Mesodermal cell (in vitro differentiated cells): ENCODE data around the gene ITPR1.

ENCODE experiments used
- H3K27ac ChIP-seq: 2 replicates; pipeline ENCODE4 v1.7.0; 2013; ENCODE audit warnings: mild to moderate bottlenecking, low read depth, low read length, moderate library complexity; ENCODE audit not compliant: severe bottlenecking
- H3K36me3 ChIP-seq: 2 replicates; pipeline ENCODE4 v1.7.1; 2013; ENCODE audit warnings: mild to moderate bottlenecking, low read length, moderate library complexity; ENCODE audit not compliant: control insufficient read depth, insufficient read depth
- H3K4me1 ChIP-seq: one replicate; pipeline ENCODE4 v1.7.1; 2013; ENCODE audit warnings: mild to moderate bottlenecking, low read length; ENCODE audit not compliant: insufficient read depth, control insufficient read depth, poor library complexity, severe bottlenecking
- H3K4me3 ChIP-seq: 2 replicates; pipeline ENCODE4 v1.7.0; 2013; ENCODE audit warnings: low read length, control low read depth, mild to moderate bottlenecking; ENCODE audit not compliant: insufficient read depth, poor library complexity, severe bottlenecking; ENCODE audit errors: extremely low read depth
- H3K9me3 ChIP-seq: 2 replicates; pipeline ENCODE4 v1.7.1; 2013; ENCODE audit warnings: mild to moderate bottlenecking, low read length, moderate library complexity; ENCODE audit not compliant: control insufficient read depth
- WGBS, 2 experiments: methylation state at CpG; one replicate each; pipeline ENCODE4 v1.1.5; 2013; ENCODE audit warnings: missing lambda C conversion rate in 2 of 2; ENCODE audit not compliant: insufficient coverage in 2 of 2; 5-methylcytosine and 5-hydroxymethylcytosine counted together

The ITPR1 gene

DNA sequence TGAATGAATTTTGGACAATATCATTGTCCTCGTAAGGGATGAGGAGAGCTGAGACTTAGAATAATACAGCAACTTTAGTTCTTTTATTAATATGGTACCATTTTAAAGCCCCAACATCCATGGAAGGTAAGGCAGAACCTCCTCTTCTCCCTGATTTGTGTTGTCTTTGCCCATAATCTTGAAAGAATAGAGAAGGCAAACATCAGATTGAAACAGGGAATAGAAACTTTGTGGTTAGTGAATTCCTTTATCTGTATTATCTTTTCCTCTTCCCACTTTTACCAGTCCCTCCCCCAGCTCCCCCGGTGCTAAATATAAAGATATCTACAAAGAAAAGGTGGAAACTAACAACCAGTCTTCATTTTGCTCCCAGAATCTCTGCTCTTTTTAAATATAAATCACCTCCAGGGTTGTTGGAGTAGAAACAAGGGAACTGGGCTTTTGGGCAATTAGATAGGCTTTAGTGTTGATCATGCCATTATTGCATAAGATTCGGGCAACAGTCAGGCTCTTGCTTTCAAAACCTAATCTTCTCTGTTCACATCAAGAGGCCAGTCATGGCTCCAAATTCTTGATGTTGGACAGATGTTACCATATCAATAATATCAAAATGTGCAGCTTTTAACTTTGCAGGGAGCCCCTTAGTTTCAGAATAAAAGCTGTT, 32.5 kb downstream of the ITPR1 start:
- H3K4me3 ChIP-seq, result no peak overlapping the region
- H3K36me3 ChIP-seq, result no peaks in the 10 kb centered on the region
- 83% methylated on average over 1 of the region's 3 CpGs; no CpG with 5 or more reads in 1 of the 2 experiments for WGBS, 2 experiments
- no peaks in the 10 kb centered on the region for H3K4me1 ChIP-seq
- H3K9me3 ChIP-seq, result no peaks in the 10 kb centered on the region
- H3K27ac ChIP-seq, result no peak overlapping the region

DNA sequence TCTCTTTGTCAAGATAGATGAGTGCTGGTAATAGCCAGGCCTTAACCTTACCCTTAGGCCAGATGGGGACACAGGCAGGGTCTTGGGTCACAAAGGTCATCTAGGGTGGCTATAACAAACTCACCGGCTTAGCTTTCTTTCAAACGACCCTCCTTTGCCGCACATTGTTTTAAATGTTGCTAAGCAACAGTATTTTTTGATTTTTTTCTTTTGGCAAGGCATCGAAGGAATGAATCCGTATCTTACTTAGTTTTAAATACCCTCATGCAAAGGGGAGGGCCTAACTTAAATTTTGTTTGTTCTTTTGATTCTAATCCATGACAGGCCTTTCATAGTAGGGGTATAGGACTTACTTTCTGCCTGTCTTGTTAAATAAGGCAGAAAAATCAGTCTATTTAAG, 35.2 kb downstream of the ITPR1 start:
- H3K9me3 ChIP-seq, result no peaks in the 10 kb centered on the region
- no peaks in the 10 kb centered on the region for H3K36me3 ChIP-seq
- H3K27ac ChIP-seq, result no peak overlapping the region
- WGBS, 2 experiments, result 61 to 80% methylated on average over 1 to 2 of the region's 5 CpGs
- H3K4me3 ChIP-seq, result no peak overlapping the region
- H3K4me1 ChIP-seq, result peaks cover 18% of the 10 kb centered on the region

DNA sequence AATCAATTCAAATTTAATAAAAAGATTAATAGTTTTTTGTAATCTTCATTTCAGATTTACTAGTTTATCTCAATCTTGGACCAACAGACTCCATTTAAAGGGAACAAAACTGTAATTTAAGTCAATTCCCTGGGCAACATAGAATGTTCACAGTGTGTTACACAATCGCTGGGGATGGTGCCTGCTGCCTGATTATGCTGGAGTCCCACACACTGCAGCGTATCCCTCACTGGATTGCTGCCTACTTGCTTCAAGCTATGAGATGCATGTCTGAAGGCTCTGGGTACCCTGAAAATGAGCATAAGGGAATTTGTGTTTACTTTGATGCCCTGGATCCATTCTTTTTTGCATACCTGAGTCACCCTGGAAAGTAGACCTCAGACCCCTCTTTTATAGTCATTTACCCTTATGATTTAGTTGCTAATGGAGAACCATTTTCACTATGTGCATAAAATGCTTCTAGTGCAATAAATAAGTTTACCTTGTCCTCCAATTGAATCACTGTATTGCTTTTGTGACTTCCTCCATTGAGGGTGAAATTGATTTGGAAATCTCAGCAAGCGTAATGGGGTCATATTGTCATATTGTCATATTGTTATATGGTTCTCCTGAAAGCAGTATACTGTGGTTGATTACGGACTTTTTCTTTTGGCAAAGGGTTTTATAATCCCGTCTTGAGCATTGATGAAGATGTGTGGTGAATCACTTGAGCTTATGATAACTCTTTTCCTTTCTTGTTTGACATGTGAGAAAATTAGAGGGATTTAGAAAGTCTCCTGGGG, 35.9 kb downstream of the ITPR1 start:
- H3K4me3 ChIP-seq, result no peak overlapping the region

DNA sequence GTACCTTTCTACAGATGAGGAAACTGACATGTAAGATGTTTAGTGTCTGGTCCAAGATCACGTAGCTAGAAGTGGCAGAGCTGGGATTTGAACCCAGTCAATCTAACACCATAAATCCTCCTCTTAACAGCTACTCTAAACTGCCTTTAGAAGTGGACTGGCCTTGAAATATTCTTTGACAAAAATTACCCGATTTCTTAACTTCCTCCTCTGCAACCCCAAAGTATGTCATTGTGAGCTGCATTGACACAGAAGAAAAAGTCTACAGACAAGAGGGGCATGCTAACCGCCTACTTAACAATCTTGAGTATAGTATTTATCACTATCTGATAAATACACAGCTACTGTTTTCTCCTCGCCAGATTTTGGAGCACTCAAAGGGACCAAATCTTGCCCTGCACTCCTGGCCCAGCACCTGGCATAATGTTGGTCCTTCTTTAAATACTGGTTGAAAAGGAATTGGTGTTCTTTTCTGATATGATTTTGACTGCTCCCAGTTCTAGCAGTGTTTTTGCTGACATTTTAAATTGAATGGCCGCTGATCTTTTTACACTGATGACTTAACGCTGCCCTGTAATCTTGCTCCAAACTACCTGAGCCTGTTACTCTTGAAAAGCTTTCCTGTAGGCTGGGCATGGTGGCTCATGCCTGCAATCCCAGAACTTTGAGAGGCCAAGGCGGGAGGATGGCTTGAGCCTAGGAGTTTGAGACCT, 36.9 kb downstream of the ITPR1 start:
- Histone ChIP-seq H3K9me3 (no peaks in the 10 kb centered on the region), H3K4me3 (no peak overlapping the region), H3K4me1 (peaks cover 30% of the 10 kb centered on the region), H3K36me3 (no peaks in the 10 kb centered on the region), H3K27ac (no peak overlapping the region)
- 89 to 92% methylated on average over 4 to 5 of the region's 7 CpGs for WGBS, 2 experiments

More for the DNA sequence above, 35.9 kb downstream of the ITPR1 start:
- no peaks in the 10 kb centered on the region for H3K36me3 ChIP-seq
- peaks cover 22% of the 10 kb centered on the region for H3K4me1 ChIP-seq
- WGBS, 2 experiments, result 94 to 97% methylated on average over 3 to 5 of the region's 5 CpGs
- no peak overlapping the region for H3K27ac ChIP-seq
- no peaks in the 10 kb centered on the region for H3K9me3 ChIP-seq

DNA sequence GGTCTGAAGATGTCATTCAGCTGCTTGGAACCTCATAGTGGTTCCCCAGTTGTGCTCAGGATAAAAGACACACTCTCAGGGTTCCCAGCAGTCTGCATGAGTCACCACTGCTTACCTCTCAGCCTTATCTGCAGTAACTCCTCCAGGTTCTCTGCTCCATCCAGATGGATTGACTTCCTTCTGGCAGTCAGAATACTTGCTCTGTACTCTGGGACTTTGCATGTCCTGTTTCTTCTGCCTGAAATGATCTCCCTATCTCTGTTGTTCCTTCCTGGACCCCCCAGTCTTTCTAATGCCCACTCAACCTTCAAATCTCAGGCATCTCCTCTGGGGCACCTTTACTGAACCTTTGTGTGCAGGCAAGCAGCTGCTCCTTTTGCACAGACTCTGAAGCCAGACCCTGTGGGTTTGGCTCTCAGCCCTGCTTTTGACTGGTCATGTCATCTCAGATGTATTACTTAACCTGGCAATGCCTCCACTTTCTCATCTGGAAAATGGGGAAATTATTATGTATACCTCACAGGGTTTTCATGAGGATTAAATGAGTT, 38.4 kb downstream of the ITPR1 start:
- Histone ChIP-seq H3K4me1 (peaks cover 30% of the 10 kb centered on the region), H3K27ac (peak overlapping the region; percentile 46), H3K36me3 (no peaks in the 10 kb centered on the region), H3K9me3 (no peaks in the 10 kb centered on the region), H3K4me3 (no peak overlapping the region)

DNA sequence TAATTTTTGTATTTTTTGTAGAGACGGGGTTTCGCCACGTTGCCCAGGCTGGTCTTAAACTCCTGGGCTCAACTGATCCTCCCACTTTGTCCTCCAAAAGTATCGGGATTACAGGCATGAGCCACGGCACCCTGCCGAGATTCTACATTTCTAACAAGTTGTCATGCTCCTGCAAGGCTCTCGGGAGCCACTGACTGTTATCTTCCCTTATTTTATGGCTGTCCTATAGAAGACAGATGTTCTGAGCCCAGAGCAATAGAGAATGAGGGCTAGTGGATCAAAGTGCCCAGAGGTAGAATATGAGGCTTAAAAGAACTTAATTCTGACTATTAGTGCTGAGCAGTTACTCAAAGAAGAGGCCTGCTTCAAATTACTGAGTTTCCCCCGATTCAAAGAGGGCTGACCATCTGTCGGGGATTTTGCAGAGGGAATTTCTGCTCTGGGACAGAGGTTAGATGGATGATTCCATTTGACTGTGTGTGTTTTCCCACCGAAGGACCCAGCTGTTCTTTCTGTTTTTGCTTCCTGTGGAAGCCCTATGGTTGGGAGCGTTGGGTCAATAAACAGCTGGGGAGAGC, 39.5 kb downstream of the ITPR1 start:
- Histone ChIP-seq H3K27ac (peak overlapping the region; percentile 86), H3K9me3 (peaks cover 6% of the 10 kb centered on the region), H3K4me1 (peaks cover 30% of the 10 kb centered on the region), H3K4me3 (no peak overlapping the region), H3K36me3 (no peaks in the 10 kb centered on the region)
- 72 to 78% methylated on average over 10 to 11 of the region's 11 CpGs for WGBS, 2 experiments

DNA sequence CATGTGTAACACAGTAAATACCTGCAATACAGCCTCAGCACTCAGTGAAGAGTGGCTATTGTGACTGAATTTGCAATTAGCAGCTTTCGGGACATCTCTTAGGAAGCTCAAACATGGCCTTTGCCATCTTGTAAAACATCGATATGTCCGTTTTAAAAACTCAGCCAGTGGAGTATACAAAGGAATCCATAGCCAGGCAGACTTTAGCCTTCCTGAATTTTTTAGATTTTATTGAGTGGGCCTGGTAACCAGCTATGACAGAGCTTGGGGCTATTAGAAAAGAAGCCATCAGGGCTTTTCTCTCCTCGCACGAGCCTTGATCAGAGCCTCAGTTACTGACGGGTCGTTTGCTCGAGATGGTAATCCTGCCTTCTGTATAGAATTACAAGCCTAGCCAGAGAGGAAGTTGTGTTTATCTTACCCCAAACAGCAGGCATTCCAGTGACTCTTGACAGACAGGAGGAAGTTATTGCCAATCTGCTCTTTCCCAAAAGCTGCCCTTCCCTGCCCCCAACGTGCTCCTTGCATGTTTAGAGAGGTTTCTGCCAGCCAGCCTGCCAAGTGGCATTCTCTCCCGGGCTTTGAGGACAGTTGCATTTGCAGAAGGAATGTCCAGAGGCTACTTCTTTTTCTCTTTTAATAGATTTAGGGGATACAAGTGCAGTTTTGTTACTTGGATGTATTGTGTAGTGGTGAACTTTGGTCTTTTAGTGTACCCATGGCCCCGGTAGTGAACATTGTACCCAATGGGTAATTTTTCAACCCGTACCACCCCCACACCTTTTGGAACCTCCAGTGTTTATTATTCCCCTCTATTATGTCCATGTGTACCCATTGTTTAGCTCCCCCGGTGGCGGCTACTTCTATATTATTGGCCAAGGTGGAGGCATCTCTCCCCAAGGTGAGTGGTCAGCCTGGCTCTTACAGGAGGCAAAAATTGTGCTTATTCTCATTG, 40.6 kb downstream of the ITPR1 start:
- Histone ChIP-seq H3K4me3 (no peak overlapping the region), H3K9me3 (peaks cover 14% of the 10 kb centered on the region), H3K36me3 (no peaks in the 10 kb centered on the region), H3K27ac (peak overlapping the region; percentile 86), H3K4me1 (peaks cover 30% of the 10 kb centered on the region)
- 36 to 56% methylated on average over 9 to 10 of the region's 14 CpGs for WGBS, 2 experiments

DNA sequence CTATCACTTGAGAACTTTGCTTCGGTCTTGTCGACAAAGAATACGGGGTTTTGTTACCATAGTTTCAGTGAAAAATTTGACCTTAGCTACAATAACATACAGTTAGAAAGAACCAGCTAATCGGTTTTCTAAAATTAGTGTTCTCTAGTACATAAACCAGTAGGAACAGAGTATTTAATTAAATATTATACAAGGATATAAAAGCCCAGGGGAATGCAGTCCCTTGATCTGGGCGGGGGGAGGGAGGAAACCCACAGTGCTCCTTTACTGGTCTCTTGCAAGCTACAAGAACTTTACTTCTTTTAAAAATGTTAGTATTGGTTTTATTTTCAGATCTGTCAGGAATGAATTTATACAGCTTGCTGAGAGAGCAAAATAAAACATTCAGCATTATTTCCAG, 41.8 kb downstream of the ITPR1 start:
- whole genome bisulfite sequencing, 2 experiments, result 88% methylated on average over 3 of the region's 5 CpGs; no CpG with 5 or more reads in 1 of the 2 experiments
- H3K36me3 ChIP-seq, result no peaks in the 10 kb centered on the region
- peaks cover 30% of the 10 kb centered on the region for H3K4me1 ChIP-seq
- H3K9me3 ChIP-seq, result peaks cover 14% of the 10 kb centered on the region
- H3K27ac ChIP-seq, result no peak overlapping the region
- no peak overlapping the region for H3K4me3 ChIP-seq

DNA sequence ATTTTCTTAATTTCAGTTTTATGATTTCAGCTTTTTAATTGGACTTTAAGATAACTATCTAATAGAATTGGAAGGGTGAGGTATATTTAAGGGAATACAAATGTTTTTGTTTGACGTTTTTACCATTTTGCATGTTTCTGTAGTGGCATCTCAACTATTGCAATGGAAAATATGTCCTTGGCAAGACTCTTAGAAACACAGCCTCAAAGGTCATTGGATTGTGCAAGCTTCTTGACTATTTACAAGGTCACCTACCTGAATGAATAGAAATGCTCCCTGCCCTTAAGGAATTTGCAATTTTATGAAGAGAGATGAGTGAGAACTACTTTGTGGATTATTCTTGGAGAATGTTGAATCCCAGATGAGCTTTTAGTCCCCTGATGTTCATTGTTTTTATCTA, 43.1 kb downstream of the ITPR1 start:
- WGBS, 2 experiments, result 80% methylated on average over 1 of the region's 1 CpG; no CpG with 5 or more reads in 1 of the 2 experiments
- Histone ChIP-seq H3K4me3 (no peak overlapping the region), H3K4me1 (peaks cover 30% of the 10 kb centered on the region), H3K36me3 (no peaks in the 10 kb centered on the region), H3K9me3 (peaks cover 14% of the 10 kb centered on the region), H3K27ac (no peak overlapping the region)
